Osteoblast (primary cell): ENCODE results near the gene GH2. TPM values are rescaled to one million over a fixed set of nuclear protein-coding genes. Genes with fewer than 3 reads are reported as not detected.
"Not testable (repeated sequence)": the region's sequence is repeated elsewhere in the genome, so short reads cannot be mapped to it uniquely, and the experiment has no call there.

Experiments
- DNase-seq: peaks from one replicate; pipeline ENCODE4 v3.0.0; 2011; ENCODE audit warnings: low spot score, mixed read lengths; ENCODE audit not compliant: insufficient read length; ENCODE audit errors: missing footprints
- H2AFZ ChIP-seq: 2 replicates; pipeline ENCODE4 v1.6.0; 2011; ENCODE audit warnings: mild to moderate bottlenecking, low read length
- H3K27ac ChIP-seq: 2 replicates; pipeline ENCODE4 v1.5.1; 2011; ENCODE audit warnings: mild to moderate bottlenecking, low read depth, low read length, moderate library complexity
- H3K27me3 ChIP-seq: 2 replicates; pipeline ENCODE4 v1.6.0; 2012; ENCODE audit warnings: mild to moderate bottlenecking, control low read depth, inconsistent platforms, low read length, moderate library complexity; ENCODE audit not compliant: insufficient read depth
- H3K36me3 ChIP-seq: 2 replicates; pipeline ENCODE4 v1.5.1; 2011; ENCODE audit warnings: mild to moderate bottlenecking, low read length, control low read depth, moderate library complexity; ENCODE audit not compliant: insufficient read depth
- H3K4me1 ChIP-seq: 2 replicates; pipeline ENCODE4 v1.5.1; 2011; ENCODE audit warnings: mild to moderate bottlenecking, low read length, control low read depth, moderate library complexity; ENCODE audit not compliant: insufficient read depth
- H3K4me2 ChIP-seq: 2 replicates; pipeline ENCODE4 v1.6.0; 2011; ENCODE audit warnings: mild to moderate bottlenecking, low read length; ENCODE audit not compliant: insufficient read depth
- H3K4me3 ChIP-seq: fragments of 200-600 bp; sonication (generic); 3 replicates; pipeline ENCODE4 v1.5.1; 2012; ENCODE audit warnings: mild to moderate bottlenecking, low read length, inconsistent platforms; ENCODE audit not compliant: insufficient read depth
- H3K79me2 ChIP-seq: 2 replicates; pipeline ENCODE4 v1.6.0; 2012; ENCODE audit warnings: mild to moderate bottlenecking, low read length, control low read depth, inconsistent platforms; ENCODE audit not compliant: insufficient read depth
- H3K9me3 ChIP-seq: 2 replicates; pipeline ENCODE4 v1.5.1; 2011; ENCODE audit warnings: low read depth, low read length, control low read depth
- H4K20me1 ChIP-seq: 2 replicates; pipeline ENCODE4 v1.6.0; 2012; ENCODE audit warnings: mild to moderate bottlenecking, low read length, control low read depth; ENCODE audit not compliant: insufficient read depth
- CTCF ChIP-seq: IDR thresholded peaks from 2 replicates; pipeline ENCODE4 v1.5.1; 2011; ENCODE audit warnings: mild to moderate bottlenecking, low read depth, low read length, moderate library complexity; ENCODE audit errors: extremely low read depth
- total RNA-seq: library from RNA; depleted of rRNA; stranded (reverse); fragments of >200 nt; gene quantifications from 2 replicates; pipeline ENCODE4 v1.2.3, GENCODE V29; 2012

Gene GH2
- total RNA-seq, 1 donor = not detected

GRCh38 chr17:63869491-63870291 lies 12.1 kb downstream of the GH2 start:
- H3K27me3 ChIP-seq, H3K27ac ChIP-seq, H3K36me3 ChIP-seq, H3K4me1 ChIP-seq, H3K9me3 ChIP-seq, H3K4me2 ChIP-seq, H2AFZ ChIP-seq, H4K20me1 ChIP-seq, DNase-seq, H3K79me2 ChIP-seq, H3K4me3 ChIP-seq: not testable (repeated sequence)
- TF ChIP-seq CTCF = peak; percentile 36

- not testable (repeated sequence) for H4K20me1 ChIP-seq, H3K79me2 ChIP-seq, H3K9me3 ChIP-seq, H3K27ac ChIP-seq, H2AFZ ChIP-seq, H3K4me2 ChIP-seq, H3K27me3 ChIP-seq, DNase-seq, H3K4me1 ChIP-seq, H3K36me3 ChIP-seq, H3K4me3 ChIP-seq
- peak; percentile 6 for TF ChIP-seq CTCF
These were observed 15.1 kb downstream of the GH2 start for GRCh38 chr17:63866625-63867024.

GRCh38 chr17:63859257-63859656 lies 22.5 kb downstream of the GH2 start:
- Histone ChIP-seq H3K4me3 (no peak overlapping the region), H4K20me1 (no peaks in the 10 kb centered on the region), H2AFZ (no peak overlapping the region), H3K27ac (no peak overlapping the region), H3K4me1 (no peaks in the 10 kb centered on the region), H3K36me3 (no peaks in the 10 kb centered on the region), H3K4me2 (no peak overlapping the region), H3K79me2 (no peaks in the 10 kb centered on the region), H3K27me3 (peaks cover 24% of the 10 kb centered on the region), H3K9me3 (no peaks in the 10 kb centered on the region)
- DNase-seq = no peak
- no peak for TF ChIP-seq CTCF

- H3K4me3 ChIP-seq, H4K20me1 ChIP-seq, H3K4me1 ChIP-seq, H3K27ac ChIP-seq, H3K4me2 ChIP-seq, H3K36me3 ChIP-seq, H3K79me2 ChIP-seq, H2AFZ ChIP-seq, H3K9me3 ChIP-seq, DNase-seq: not testable (repeated sequence)
- H3K27me3 ChIP-seq = peaks cover 25% of the 10 kb centered on the region
These were observed 25.3 kb downstream of the GH2 start for GRCh38 chr17:63856425-63856824.
